Fibroblast of mammary gland (primary cell): ENCODE measurements around the gene BTN1A1.

Experiments
- DNase-seq: peaks from one replicate; pipeline ENCODE4 v3.0.0-alpha.2; 2010; ENCODE audit warnings: low read depth
- H3K4me3 ChIP-seq: 2 replicates; pipeline ENCODE4 v1.5.1; 2011; ENCODE audit warnings: low read depth, mild to moderate bottlenecking, low read length, moderate library complexity; ENCODE audit not compliant: control insufficient read depth
- TF ChIP-seq, protein P1 (sequence below): conservative IDR thresholded peaks from 2 replicates; pipeline ENCODE4 v1.5.1; 2011; ENCODE audit warnings: low read depth, low read length, inconsistent platforms; ENCODE audit not compliant: control insufficient read depth, insufficient read depth

BTN1A1 gene

DNA sequence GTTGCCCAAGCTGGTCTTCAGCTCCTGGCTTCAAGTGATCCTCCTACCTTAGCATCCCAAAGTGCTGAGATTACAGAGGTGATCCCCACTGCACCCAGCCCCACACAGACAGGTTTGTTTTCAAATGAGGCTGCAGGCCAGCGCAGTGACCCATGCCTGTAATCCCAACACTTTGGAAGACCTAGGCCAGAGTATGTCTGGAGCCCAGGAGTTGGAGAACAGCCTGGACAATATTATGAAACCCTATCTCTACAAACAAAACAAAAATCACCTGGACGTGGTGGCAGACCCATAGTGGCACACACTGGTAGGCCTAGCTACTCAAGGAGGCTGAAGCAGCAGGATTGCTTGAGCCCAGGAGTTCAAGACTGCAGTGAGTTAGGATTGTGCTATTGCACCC lies 30.1 kb downstream of the BTN1A1 start:
- no peak for DNase-seq
- H3K4me3 ChIP-seq = no peak overlapping the region
- TF ChIP-seq, protein P1, sequence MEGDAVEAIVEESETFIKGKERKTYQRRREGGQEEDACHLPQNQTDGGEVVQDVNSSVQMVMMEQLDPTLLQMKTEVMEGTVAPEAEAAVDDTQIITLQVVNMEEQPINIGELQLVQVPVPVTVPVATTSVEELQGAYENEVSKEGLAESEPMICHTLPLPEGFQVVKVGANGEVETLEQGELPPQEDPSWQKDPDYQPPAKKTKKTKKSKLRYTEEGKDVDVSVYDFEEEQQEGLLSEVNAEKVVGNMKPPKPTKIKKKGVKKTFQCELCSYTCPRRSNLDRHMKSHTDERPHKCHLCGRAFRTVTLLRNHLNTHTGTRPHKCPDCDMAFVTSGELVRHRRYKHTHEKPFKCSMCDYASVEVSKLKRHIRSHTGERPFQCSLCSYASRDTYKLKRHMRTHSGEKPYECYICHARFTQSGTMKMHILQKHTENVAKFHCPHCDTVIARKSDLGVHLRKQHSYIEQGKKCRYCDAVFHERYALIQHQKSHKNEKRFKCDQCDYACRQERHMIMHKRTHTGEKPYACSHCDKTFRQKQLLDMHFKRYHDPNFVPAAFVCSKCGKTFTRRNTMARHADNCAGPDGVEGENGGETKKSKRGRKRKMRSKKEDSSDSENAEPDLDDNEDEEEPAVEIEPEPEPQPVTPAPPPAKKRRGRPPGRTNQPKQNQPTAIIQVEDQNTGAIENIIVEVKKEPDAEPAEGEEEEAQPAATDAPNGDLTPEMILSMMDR = no peak

DNA sequence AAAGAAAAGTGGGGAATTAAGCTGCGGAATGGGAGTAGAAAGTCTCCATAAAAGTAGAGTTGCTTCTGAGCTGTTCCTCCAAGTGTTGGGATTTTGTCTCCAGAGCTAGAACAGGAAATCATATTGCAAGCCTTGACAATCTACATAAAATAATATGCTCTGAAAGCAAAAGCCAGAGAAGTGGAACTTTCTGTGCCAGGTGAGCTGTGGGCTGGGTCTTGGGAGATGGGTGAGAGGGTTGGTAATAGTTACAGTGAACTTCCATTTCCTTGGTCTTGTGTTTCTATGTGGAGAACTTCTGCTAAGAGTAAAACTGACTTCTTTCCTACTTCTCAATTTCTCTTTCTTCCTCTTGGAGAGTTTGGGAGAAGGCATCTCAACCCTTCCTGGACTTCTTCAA lies 31.8 kb downstream of the BTN1A1 start:
- no peak overlapping the region for H3K4me3 ChIP-seq
- DNase-seq = no peak
- TF ChIP-seq, protein P1 = no peak

DNA sequence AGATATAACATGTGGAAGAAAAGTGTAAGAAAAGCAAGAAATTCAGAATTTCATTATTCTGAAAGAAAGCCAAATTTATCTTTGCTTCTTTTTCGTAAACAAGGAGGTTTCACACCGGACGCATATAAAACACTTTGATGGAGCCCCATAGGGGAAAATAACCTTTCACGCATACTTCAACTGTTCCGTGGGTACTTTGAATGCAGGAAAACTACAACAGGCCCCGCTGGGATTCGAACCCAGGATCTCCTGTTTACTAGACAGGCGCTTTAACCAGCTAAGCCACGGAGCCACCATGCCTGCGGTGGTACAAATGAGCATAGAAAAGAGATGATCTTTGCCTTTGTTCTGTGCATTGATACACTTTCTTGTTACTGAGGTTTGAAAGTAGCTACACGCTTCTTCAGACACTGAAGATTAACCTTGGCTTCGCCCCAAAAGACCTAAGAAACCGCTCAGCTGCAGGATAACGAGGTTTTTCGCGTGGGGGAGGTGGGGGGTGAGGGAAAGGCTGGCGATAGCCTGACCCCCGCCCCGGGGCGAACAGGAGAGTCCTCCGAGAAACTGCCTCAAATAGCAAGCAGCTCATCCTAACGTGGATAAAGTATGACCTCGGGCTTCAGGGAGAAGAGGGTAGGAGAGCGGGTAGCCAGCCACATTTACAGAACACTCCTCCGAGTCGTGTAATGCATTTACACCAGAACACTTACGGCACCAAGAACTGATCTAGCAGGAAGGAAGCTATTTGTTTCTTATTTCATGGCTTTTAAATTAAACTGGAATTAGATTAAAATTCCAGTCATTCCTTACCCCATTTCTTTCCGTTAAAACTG lies 32.8 kb downstream of the BTN1A1 start:
- peak; percentile 94 for DNase-seq
- TF ChIP-seq, protein P1 = no peak
- H3K4me3 ChIP-seq = peak overlapping the region; percentile 82

GRCh38 chr6:26533532-26533931 lies 33.4 kb downstream of the BTN1A1 start:
- no peak for DNase-seq

DNA sequence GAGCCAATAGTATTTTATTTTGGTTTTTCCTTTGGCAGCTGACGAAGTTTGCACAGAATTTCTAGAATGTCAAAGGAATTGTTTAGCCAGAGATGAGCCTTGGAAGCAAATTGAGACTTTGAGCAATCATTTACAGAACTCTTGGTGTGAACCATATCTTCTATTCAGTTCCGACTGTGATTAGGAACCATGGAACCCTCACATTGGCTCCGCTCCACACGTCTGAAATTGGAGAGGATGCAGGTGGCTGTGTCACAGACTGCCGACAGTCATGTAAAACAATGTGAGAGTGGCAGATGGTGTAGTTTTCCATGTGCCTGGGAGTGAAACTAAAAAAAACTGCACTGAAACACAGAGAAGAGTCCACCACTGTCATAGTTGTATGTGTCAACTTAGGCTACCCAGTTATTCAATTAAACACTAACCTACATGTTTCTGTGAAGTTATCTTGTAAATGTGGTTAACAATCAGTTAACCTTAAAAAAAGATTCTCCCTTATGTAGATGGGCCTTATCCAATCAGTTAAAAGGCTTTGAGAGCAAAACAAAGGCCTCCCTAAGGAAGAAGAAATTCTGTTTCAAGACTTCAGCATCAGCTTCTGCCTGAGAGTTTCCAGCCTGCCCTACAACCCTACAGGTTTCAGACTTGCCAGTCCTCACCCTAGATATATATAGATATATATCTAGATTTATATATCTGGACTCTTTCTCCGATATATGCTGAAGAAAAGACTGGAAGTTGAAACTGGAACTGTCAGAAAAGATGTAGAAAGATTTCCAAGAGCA lies 34.8 kb downstream of the BTN1A1 start:
- H3K4me3 ChIP-seq = no peak overlapping the region
- TF ChIP-seq, protein P1 = no peak
- no peak for DNase-seq

More at GRCh38 chr6:26533532-26533931, 33.4 kb downstream of the BTN1A1 start:
- H3K4me3 ChIP-seq = peak overlapping the region; percentile 82
- TF ChIP-seq, protein P1 = no peak

DNA sequence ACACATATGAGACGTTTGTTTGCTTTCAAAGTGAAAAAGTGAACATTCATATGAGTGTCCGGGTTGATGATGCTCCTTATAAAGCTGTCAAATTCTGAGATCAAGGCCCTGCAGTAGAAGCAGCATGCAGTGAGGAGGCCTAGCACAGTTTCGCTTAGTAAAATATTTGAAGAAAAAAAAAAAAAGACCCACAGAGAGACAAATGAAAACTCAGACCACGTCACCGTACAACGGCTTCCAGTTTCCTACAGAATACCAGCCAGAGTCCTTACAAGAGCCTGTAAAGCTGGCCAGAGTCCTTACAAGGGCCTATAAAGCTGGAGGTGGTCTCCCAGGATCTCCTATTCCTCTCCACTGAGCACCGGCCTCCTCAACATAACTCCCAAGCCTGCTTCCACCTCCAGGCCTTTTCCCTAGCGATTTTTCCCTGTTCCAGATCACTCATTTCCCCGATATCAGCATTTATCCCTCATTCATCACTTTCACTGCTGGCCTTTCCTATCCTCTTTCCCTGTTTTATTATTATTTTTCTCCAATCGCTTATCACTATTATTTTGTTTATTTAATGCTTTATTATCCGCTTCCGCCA lies 36.6 kb downstream of the BTN1A1 start:
- TF ChIP-seq, protein P1 = no peak
- peak; percentile 82 for DNase-seq
- H3K4me3 ChIP-seq = peak overlapping the region; percentile 92
